Measurements from ENCODE around the gene SPR.

Gene SPR

DNA sequence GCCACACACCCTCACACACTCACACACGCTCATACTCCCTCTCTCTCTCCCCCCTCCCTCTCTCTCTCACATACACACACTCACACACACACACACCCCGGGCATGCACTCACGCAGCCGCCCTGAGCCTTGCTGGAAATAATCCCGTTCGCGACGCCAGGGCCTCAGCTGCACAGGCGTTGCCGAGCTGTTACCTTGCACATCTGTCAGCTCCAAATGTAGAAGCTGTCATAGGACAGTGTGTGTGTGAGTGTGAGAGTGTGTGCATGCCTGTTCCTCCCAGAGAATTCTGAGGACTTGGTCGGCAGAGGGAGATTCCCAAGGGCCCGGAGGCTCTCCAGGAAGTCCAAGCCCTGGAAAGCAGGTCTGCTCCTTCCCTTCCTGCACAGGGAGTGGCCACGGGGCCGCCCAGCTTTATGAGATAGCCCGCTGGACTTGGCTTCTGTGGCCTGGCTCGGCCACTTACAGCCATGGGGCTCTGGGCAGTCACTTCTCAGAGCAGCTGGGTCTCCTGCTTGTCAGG, 8.6 kb downstream of the SPR start:
- H3K27me3 ChIP-seq (replicated peaks), result peaks cover 35% of the 10 kb centered on the region
- in situ Hi-C loops (cut with HindIII; ENCODE audit: low pct_ligation_motif_present, low sequenced_read_pairs), result no loop called here

DNA sequence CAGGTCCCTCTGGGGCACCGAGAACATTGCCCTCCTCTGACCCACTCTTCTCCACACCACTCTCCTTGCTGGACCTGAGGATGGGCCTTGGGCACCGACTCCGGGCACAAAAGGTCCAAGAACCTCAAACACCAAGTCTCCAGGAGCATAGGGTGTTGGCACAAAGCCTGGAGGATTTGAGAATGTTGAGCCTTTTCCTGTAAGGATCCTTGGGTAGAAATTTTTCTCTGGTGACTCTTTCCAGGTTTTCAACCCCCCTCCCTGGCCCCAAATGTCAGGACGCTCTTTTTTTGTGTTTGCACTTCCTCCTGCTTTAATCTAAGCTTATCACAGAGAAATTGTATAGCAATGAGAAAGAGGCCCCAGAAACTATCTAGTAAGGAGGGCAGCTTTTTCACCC, 9.2 kb downstream of the SPR start:
- TF ChIP-seq, protein P1, sequence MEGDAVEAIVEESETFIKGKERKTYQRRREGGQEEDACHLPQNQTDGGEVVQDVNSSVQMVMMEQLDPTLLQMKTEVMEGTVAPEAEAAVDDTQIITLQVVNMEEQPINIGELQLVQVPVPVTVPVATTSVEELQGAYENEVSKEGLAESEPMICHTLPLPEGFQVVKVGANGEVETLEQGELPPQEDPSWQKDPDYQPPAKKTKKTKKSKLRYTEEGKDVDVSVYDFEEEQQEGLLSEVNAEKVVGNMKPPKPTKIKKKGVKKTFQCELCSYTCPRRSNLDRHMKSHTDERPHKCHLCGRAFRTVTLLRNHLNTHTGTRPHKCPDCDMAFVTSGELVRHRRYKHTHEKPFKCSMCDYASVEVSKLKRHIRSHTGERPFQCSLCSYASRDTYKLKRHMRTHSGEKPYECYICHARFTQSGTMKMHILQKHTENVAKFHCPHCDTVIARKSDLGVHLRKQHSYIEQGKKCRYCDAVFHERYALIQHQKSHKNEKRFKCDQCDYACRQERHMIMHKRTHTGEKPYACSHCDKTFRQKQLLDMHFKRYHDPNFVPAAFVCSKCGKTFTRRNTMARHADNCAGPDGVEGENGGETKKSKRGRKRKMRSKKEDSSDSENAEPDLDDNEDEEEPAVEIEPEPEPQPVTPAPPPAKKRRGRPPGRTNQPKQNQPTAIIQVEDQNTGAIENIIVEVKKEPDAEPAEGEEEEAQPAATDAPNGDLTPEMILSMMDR (IDR thresholded peaks at IDR 0.05; ENCODE audit: low read depth, low read length, missing control alignments), result no peak
- in situ Hi-C loops (cut with HindIII; ENCODE audit: low pct_ligation_motif_present, low sequenced_read_pairs), result no loop called here
- Histone ChIP-seq H3K27ac (no peak overlapping the region), H3K27me3 (replicated peaks) (peaks cover 38% of the 10 kb centered on the region), H3K4me3 (ENCODE audit: low read depth, low read length) (no peak overlapping the region), H3K36me3 (replicated peaks) (no peaks in the 10 kb centered on the region)
- DNase-seq, result no peak

More for the DNA sequence above, 8.6 kb downstream of the SPR start:
- Histone ChIP-seq H3K27ac (no peak overlapping the region), H3K36me3 (replicated peaks) (no peaks in the 10 kb centered on the region), H3K4me3 (ENCODE audit: low read depth, low read length) (no peak overlapping the region)
- TF ChIP-seq, protein P1 (IDR thresholded peaks at IDR 0.05; ENCODE audit: low read depth, low read length, missing control alignments), result no peak
- peak; percentile 36 for DNase-seq

DNA sequence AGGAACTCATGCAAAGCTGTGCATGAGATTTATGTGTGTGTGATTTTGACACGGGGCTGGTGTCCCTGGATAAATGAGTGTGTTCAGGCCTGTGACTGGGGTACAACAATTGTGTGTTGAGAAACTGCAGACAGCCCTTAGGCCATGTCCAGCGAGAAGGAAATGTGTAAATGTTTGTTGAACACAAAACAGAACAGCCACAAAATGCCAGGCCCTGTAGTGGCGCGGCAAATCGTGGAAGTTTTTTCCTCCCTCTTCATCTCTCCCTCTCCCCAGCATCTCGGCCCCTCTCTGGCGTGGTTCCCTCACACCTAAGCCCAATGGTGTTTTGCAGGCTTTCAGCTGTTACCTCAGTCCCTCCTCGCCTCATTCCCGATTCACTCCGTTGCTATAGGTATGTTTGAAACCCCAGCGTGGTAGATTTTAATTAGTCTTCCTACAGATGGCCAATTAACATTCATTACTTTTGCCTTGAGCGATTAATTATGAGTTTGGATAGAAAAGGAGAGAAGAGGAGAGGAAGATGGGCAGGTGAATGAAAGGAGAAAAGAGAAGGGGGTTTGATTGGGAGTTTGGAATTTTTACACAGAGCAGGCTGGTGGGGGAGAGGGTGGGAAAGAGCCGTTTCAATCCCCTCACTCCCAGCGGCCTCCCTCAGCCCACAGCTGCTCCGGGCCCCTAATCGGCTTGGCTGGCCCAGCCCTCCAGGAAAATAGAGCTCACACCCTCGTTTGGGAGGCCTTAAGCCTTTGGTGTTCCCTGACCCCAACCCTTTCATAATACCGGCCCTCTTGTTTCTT, 10.8 kb downstream of the SPR start:
- DNase-seq, result no peak
- Histone ChIP-seq H3K4me3 (ENCODE audit: low read depth, low read length) (no peak overlapping the region), H3K27me3 (replicated peaks) (peaks cover 41% of the 10 kb centered on the region), H3K36me3 (replicated peaks) (no peaks in the 10 kb centered on the region), H3K27ac (no peak overlapping the region)
- TF ChIP-seq, protein P1 (IDR thresholded peaks at IDR 0.05; ENCODE audit: low read depth, low read length, missing control alignments), result no peak
- in situ Hi-C loops (cut with HindIII; ENCODE audit: low pct_ligation_motif_present, low sequenced_read_pairs), result no loop called here

DNA sequence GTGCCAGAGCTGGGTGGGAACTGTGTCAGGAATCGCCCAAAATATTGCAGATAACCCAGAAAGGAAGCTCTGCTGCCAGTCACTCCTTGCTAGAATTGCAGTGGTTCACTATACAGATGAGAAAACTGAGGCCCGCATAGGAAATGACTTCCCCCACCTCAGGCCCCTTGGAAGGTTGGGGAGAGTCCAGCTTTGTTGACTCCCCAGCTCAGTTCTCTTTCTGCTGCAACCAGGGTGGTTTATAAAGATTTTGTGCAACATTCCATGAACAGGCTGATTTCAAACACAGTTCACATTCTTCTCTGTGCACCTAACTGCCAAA, 11.3 kb downstream of the SPR start:
- TF ChIP-seq, protein P1 (IDR thresholded peaks at IDR 0.05; ENCODE audit: low read depth, low read length, missing control alignments), result no peak
- Histone ChIP-seq H3K36me3 (replicated peaks) (no peaks in the 10 kb centered on the region), H3K4me3 (ENCODE audit: low read depth, low read length) (no peak overlapping the region), H3K27ac (no peak overlapping the region), H3K27me3 (replicated peaks) (peaks cover 46% of the 10 kb centered on the region)
- in situ Hi-C loops (cut with HindIII; ENCODE audit: low pct_ligation_motif_present, low sequenced_read_pairs), result no loop called here
- no peak for DNase-seq

DNA sequence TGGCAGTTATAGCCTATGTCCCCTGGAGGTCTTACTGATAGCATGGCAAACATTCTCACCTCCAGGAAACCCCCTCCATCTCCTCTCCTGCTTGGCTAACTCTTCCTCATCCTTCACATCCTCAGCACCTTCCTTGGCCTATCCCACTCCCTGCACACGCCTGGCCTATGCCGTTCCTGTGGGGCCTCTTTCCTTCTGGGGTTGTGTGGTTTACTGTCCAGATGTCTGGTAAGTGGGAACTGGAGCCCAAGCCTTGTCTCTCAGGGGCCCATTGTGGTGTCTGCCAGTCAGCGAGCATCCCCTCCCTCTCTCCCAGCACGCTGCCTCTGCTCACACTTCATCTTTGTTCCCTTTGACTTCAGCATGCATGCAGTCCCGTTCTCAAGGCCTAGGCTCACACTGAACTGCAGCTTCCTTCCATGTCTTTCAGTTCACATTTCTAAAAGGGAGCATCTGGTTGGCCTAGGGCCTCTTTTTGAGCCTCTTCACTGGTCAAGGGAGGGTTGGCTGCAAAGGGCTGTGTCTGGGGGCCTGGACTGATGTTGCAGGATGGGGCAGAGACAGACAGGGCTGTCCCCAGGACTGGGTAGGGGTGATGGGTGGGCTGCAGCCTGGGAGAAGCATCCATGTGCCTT, 13.1 kb downstream of the SPR start:
- H3K27ac ChIP-seq, result no peak overlapping the region
- TF ChIP-seq, protein P1 (IDR thresholded peaks at IDR 0.05; ENCODE audit: low read depth, low read length, missing control alignments), result no peak
- H3K4me3 ChIP-seq (ENCODE audit: low read depth, low read length), result no peak overlapping the region
- H3K36me3 ChIP-seq (replicated peaks), result no peaks in the 10 kb centered on the region
- in situ Hi-C loops (cut with HindIII; ENCODE audit: low pct_ligation_motif_present, low sequenced_read_pairs), result no loop called here
- H3K27me3 ChIP-seq (replicated peaks), result peaks cover 45% of the 10 kb centered on the region
- no peak for DNase-seq

Measured in brain microvascular endothelial cell (primary cell).